Hematopoietic multipotent progenitor cell treated with erythropoietin and hydrocortisone succinate and interleukin-3 and kit ligand, for 4 days (in vitro differentiated cells): ENCODE results near the gene MMP21.
A peak's percentile ranks its signal among the peaks of the same experiment; 100 is the strongest.

ENCODE experiments used
- DNase-seq: peaks from one replicate; pipeline ENCODE4 v3.0.0-alpha.2; 2015

The MMP21 gene

GRCh38 chr10:125775491-125776106 lies at the start of gene MMP21:
Gene MMP21, minus strand, starts transcription at chr10:125775821. Its CDS starts 0 bp downstream, at chr10:125775821.
- DNase-seq: no peak

- no peak for DNase-seq
These were observed 49.1 kb upstream of the MMP21 start for GRCh38 chr10:125824736-125825135.

- DNase-seq: peak; percentile 33
These were observed 48.1 kb upstream of the MMP21 start for GRCh38 chr10:125823663-125824251.

DNA sequence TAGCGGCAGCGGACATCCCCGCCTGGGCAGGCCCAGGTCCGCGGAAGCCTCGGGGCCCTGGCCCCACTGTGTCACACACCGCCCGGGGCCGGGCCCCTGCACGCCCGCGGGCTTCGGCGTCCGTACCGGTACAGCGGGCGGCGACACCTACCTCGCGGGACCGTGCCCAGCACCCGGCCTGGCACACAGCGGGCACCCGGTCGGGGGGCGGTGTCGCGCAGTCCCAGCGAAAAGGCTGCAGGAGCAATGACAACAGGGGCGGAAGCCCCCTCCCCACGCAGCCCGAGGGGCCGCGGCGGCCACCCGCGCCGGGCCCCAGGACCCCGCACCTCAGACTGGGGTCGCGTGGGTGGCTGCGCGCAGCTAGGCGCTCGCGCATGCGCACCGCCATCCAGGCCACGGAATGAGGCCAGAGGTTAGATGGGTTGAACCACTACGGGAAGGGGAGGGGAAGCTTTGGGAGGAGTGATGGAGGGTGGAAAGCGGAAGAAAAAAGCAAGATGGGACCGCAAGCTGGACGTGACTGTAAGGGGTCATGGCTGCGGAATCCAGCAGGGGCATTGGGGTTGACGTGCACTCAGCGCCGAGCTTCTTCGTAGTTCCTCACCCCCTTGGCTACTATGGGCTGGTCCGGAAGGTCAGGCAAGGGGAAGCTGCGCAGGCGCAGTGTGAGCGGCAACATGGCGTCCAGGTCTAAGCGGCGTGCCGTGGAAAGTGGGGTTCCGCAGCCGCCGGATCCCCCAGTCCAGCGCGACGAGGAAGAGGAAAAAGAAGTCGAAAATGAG lies 47.4 kb upstream of the MMP21 start, which contains the start of the genes BCCIP and UROS:
Gene BCCIP, plus strand, starts transcription at position 669 of the 785 bp plus-strand sequence. Its CDS starts 12 bp downstream, at position 681.
Gene UROS, minus strand, starts transcription at position 381 of the 785 bp plus-strand sequence. CDS start 6,759 bp downstream, outside the sequence.
- DNase-seq: peak; percentile 96

GRCh38 chr10:125820701-125821100 lies 45.1 kb upstream of the MMP21 start:
- DNase-seq: no peak

DNA sequence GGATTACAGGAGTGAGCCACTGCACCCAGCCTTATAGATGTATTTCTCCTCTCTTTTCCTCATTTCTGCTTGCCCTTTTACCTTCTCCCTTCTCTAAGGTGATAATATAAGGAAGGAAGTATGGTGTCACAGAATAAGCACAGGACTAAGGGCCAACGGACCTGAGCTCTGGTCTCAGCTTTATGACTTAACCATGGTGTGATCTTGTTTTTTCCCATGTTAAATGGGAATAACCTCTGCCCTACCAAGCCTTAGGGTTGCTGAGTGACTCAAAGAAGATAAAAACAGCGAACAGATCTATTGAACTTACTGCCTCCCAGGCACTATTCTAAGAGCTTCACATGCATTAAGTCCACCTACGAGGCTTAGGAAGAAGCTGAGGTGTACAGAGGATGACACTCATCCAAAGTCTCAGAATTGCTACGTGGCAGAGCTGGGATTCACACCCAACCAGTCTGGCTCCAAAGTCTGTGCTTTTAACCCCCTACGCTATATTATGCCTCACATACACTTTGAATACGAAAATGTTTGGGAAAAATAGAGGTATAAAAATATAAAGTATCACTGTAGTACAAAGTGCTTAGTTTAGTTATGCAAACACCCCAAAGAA lies 41.8 kb upstream of the MMP21 start:
- DNase-seq: no peak

- peak; percentile 90 for DNase-seq
These were observed 40.9 kb upstream of the MMP21 start for GRCh38 chr10:125816548-125816947.

GRCh38 chr10:125815764-125816163 lies 40.1 kb upstream of the MMP21 start:
- DNase-seq: no peak

DNA sequence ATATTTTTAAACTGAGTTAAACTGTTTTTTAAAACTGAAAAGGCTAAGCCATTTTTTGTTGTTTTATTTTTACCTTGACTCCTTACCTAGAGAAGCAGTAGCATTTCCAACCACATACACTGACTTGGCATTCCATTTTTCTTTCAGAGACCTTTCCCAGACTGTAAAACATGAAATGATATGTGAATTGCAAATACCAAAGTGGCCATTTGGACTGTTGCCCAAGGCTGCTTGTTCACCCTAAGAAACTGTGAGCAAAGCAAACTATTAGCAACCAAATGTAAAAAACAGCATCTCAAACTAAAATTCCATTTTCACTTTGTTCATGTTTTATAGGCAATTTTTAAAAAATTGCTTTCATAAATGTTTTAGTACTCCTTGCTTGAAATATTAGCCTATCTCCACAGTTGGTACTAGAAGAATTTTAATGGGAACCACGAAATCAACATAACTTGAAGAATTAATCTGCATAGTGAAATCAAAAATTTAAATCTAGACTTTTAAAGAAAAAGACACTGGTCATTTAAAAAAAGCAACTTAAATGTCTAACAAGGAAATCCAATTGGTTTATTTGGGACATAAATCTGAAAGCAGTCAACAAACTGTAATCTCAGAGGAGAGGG lies 36.6 kb upstream of the MMP21 start:
- DNase-seq: no peak

DNA sequence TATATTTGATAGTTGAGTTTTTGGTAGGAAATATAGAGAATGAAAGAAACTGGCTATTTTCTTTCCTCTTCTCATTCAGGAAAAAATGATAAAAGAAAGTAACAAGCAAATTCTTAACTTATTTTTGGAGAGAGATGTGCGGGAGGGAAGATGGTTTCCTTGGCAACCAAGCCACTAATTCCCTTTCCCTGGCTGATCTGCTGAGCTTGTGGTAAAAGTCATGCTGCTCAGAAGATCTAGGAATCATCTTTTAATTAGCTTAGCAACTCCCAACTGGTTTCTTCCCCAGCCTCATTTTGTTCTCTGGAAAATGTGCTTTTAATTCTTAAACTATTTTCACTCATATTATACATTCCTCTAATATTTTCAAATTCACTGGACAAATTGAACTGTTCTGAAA lies 35.6 kb upstream of the MMP21 start:
- DNase-seq: no peak

- DNase-seq: no peak
These were observed 32.4 kb upstream of the MMP21 start for GRCh38 chr10:125808047-125808446.

- DNase-seq: no peak
These were observed 27.1 kb upstream of the MMP21 start for GRCh38 chr10:125802739-125803138.

DNA sequence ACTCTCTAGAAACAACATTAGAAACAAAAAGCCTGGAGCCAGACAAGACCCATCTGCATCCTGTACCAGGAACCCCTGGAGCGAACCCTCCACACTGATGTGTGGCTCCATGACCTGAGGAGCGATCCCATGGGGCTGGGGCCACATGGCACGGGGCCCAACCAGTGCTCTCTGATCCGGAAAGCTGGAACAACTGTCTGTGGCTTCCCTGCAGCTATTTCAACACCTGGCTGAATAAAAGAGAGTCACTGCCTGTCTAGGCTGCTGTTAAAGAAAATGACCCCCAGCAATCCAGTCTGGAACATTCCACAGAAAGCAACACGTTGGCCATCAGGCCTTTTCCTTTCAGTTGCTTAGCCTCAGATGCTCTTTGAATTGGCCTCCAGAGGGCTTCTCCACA lies 26.5 kb upstream of the MMP21 start:
- no peak for DNase-seq

DNA sequence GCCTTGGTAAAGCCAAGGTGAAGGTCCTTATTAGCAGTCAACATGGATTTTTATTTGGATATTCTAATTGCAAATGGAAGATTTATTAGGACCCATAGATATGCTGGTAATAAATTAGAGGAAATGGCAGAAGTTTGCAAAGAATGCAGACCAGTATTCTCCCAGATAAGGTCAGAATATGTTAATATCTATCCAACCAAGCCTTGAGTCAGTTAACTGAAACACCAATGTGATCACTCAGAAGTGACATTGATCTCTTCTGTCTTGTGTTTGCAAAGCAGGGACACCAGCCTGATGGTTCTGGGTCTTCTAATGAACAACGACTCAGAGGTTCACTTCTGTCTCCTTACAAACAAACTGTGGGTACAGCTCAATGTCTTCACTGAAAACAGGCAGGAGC lies 26.0 kb upstream of the MMP21 start:
- DNase-seq: no peak

DNA sequence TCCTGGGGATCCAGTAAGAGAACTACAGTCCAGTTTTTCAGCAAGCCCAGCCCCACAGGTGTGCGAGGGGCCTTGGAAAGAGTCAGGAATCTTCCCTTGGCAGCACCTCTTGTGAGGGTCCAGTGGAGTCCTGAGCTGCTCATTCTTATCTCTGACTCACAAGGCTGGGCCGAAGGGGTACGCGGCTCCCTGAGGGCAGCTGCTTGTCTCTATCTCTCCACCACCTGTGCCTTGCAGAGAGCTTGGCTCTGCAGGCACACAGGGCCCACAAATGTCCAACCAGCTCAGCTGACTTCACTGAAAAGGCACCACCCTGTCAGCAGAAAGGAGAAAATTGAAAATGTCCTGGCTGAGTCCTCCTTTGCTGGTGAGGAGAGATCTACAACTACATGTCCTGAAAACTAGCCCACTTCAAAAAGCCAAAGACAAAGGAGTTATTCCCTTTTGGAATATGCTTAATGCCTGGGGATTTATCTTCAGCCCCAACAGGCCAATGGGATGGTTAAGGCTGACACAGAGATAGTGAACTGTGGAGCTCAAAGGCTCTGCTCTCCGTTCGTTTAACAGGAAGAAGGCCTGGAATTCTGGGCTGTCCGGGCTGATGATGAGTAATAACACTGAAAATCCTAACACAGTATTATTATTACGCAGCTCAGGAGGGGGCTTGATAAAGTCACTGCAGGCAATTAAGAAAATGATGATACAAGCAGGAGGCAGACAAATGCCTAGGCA lies 24.0 kb upstream of the MMP21 start:
- peak; percentile 75 for DNase-seq

GRCh38 chr10:125797994-125798662 lies 22.5 kb upstream of the MMP21 start:
- no peak for DNase-seq

- no peak for DNase-seq
These were observed 21.8 kb upstream of the MMP21 start for GRCh38 chr10:125797424-125797823.

GRCh38 chr10:125795637-125796190 lies 20.1 kb upstream of the MMP21 start:
- DNase-seq: no peak

DNA sequence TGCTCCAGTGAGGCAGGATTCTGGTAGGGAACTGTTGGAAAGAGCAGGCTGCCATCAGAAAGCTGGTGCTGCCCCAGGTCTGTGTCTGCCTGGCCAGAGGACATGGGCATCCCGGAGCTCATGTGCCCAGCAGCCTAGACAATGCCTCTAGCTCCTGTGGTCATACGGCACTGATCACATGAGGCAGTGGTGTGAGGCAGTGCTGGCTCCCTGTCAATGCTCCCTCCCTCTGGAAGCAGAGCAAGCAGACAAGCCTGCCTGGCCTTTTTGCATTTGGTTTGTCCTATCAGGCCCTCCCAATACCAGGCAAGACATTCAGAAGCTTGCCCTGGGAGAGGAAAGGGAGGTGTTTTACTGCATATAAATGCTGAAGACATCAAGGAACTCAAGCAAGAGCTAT lies 19.5 kb upstream of the MMP21 start:
- no peak for DNase-seq

DNA sequence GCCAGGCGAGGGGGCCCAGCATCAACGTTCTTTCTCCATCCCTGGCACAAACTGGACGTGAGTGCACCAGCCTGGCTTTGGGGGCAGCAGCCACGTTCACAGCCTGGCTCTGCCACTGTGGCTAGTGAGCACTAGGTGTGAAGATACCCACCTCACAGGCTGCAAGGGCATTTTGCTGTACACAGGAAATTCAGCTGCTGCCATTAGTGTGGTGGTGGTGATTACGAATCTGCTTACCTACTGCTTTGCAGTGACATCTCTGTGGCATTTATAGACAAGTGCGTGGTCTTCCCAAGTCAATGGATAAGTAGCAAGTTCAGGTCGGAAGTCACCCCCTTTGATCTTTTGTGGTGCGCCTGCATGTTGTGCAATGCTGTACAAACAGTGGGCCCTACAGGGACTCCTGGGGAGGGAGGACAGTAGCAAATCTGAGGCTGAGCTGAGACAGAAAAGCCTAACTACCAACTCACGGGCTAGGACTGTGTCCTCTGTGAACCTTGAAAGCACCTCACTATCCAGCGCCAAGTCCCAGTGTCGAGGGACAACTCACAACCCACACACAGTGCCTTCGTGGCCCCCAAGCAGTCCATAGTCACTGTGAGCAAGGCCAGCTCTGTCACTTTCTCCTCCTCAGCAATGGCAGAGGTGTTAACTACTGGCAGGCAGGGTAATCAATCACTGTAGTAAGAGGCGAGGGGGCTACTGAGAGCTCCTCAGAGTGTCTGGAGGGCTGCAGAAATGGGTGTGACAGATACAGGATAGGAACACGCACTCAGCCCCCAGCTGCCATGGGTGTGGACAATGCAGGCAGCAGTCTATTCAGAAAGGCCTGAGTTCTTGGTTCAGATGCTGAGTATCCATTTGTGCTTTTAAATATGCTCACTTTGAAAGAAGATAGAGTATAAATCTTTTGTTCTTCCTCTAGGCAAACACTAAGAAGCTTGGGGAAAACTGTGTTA lies 17.0 kb upstream of the MMP21 start:
- DNase-seq: no peak
